Endothelial cell (in vitro differentiated cells): ENCODE results near the gene ERC2. TPM values are rescaled to one million over a fixed set of nuclear protein-coding genes. Genes with fewer than 3 reads are reported as not detected.

Source experiments
- DNase-seq: peaks from one replicate; pipeline ENCODE4 v3.0.0; 2021; ENCODE audit warnings: low spot score
- H3K27ac Mint-ChIP-seq: one replicate; pipeline ENCODE4 v1.8.0; 2021; ENCODE audit warnings: mixed read lengths, inconsistent platforms; ENCODE audit not compliant: unreplicated experiment
- H3K27me3 Mint-ChIP-seq: one replicate; pipeline ENCODE4 v1.8.0; 2021; ENCODE audit warnings: mild to moderate bottlenecking, moderate library complexity, mixed read lengths, inconsistent platforms; ENCODE audit not compliant: unreplicated experiment
- H3K36me3 Mint-ChIP-seq: one replicate; pipeline ENCODE4 v1.8.0; 2021; ENCODE audit warnings: mild to moderate bottlenecking, low read depth, mixed read lengths, inconsistent platforms; ENCODE audit not compliant: unreplicated experiment
- H3K4me1 Mint-ChIP-seq: one replicate; pipeline ENCODE4 v1.8.0; 2021; ENCODE audit warnings: mild to moderate bottlenecking, mixed read lengths, inconsistent platforms; ENCODE audit not compliant: unreplicated experiment
- H3K4me3 Mint-ChIP-seq: one replicate; pipeline ENCODE4 v1.8.0; 2021; ENCODE audit warnings: mild to moderate bottlenecking, mixed read lengths, inconsistent platforms; ENCODE audit not compliant: unreplicated experiment
- H3K9me3 Mint-ChIP-seq: one replicate; pipeline ENCODE4 v1.8.0; 2021; ENCODE audit warnings: mixed read lengths, inconsistent platforms; ENCODE audit not compliant: unreplicated experiment
- total RNA-seq: library from RNA; stranded (reverse); fragmentation: NEBNext Ultra II Directional; extraction: Animal tissue kit (Norgen Biotek cat#: 25700); gene quantifications from one replicate; pipeline ENCODE4 v1.2.1, GENCODE V29; 2021; ENCODE audit not compliant: unreplicated experiment
- TF ChIP-seq, protein P1 (sequence below): fragments of 200-600 bp; sonication (generic); IDR thresholded peaks from one replicate; pipeline ENCODE4 v1.5.0; 2021; ENCODE audit warnings: antibody characterized with exemption; ENCODE audit not compliant: unreplicated experiment

Gene ERC2
- total RNA-seq, 1 donor from 2014 or later = 20.5 TPM

DNA sequence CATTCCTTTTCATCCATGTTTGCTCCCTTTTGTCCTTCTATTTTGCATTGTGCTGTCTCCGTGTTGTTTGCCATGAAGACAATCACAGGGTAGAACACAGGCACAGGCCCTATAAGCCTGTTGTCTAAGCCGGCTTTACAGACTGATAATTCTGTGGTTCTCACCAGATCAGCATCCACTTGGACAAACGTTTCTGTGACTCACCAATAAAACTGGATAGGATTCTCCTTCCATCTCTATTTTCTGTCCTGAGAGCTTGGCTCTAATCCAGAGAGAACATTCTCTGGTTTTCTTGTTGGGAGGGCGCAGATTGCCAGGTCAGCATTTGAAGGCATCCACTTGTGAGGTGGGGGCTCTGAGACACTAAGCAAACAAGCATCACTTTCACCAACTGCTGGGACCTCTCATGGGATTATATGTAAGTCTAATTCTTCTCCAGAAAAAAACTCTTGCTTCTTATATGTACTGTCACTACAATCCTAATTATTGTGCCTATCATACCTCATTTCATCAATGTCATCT is 101.6 kb downstream of the ERC2 start:
- Mint-ChIP-seq H3K27ac (no peak overlapping the region), H3K4me1 (no peaks in the 10 kb centered on the region), H3K4me3 (no peak overlapping the region), H3K9me3 (no peaks in the 10 kb centered on the region), H3K36me3 (no peaks in the 10 kb centered on the region), H3K27me3 (peaks cover 3% of the 10 kb centered on the region)
- DNase-seq = no peak
- TF ChIP-seq, protein P1, sequence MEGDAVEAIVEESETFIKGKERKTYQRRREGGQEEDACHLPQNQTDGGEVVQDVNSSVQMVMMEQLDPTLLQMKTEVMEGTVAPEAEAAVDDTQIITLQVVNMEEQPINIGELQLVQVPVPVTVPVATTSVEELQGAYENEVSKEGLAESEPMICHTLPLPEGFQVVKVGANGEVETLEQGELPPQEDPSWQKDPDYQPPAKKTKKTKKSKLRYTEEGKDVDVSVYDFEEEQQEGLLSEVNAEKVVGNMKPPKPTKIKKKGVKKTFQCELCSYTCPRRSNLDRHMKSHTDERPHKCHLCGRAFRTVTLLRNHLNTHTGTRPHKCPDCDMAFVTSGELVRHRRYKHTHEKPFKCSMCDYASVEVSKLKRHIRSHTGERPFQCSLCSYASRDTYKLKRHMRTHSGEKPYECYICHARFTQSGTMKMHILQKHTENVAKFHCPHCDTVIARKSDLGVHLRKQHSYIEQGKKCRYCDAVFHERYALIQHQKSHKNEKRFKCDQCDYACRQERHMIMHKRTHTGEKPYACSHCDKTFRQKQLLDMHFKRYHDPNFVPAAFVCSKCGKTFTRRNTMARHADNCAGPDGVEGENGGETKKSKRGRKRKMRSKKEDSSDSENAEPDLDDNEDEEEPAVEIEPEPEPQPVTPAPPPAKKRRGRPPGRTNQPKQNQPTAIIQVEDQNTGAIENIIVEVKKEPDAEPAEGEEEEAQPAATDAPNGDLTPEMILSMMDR = no peak

DNA sequence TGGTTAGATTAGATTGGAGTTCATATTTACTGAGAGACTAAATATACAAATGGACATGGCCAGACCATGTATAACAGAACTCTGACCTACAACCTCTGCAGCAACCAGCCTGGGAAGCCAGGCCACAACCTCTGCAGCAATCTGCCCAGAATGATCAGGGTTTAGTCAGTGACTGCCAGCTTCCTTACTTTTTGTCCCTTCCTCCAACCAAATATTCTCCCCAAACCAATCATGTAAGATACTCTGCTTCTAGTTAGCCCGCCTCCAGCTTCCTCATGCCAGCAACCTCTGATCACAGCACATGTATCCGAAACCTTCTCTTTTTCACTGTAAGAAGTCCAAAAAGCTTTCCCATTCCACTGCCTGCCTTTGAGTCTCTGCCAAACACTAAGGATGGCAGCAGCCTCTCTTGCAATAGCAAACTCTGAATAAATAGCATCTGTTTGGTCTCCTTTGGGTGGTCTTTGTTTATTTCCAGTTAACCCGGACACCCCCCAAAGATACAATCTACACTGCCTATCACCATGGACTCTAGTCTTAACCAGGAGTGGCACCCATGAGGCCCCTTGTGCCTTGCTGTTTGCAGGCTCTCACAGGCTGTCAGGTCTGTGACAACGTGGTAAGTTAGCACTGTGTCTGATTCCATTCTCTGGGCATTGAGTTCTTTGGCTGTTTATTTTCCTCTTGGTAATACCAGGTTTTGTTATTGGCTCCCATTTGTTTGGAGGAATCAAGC is 102.2 kb downstream of the ERC2 start:
- DNase-seq = no peak
- Mint-ChIP-seq H3K4me3 (no peak overlapping the region), H3K27ac (no peak overlapping the region), H3K27me3 (peaks cover 3% of the 10 kb centered on the region), H3K36me3 (no peaks in the 10 kb centered on the region), H3K4me1 (no peaks in the 10 kb centered on the region), H3K9me3 (no peaks in the 10 kb centered on the region)
- TF ChIP-seq, protein P1 = no peak

DNA sequence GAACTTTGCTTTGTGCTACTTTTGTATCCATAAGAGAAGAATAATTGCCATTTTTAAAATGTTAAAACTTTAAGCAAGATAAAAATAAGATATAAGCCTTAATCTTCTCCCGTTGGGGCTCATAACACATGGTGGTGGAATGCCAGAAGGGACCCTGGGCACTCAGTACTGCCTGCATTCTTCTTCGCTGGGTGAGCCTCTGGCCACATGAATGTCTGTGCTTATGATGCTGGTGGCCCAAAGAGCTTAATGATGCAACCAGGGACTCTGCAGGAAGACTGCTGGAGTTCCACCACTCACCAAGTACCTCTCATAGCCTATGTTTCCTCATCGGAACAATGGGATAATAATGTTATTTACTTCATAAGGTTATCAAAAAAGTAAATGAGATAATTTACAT is 103.6 kb downstream of the ERC2 start:
- Mint-ChIP-seq H3K4me3 (no peak overlapping the region), H3K4me1 (no peaks in the 10 kb centered on the region), H3K27me3 (peaks cover 3% of the 10 kb centered on the region), H3K27ac (no peak overlapping the region), H3K36me3 (no peaks in the 10 kb centered on the region), H3K9me3 (no peaks in the 10 kb centered on the region)
- no peak for DNase-seq
- TF ChIP-seq, protein P1 = no peak

DNA sequence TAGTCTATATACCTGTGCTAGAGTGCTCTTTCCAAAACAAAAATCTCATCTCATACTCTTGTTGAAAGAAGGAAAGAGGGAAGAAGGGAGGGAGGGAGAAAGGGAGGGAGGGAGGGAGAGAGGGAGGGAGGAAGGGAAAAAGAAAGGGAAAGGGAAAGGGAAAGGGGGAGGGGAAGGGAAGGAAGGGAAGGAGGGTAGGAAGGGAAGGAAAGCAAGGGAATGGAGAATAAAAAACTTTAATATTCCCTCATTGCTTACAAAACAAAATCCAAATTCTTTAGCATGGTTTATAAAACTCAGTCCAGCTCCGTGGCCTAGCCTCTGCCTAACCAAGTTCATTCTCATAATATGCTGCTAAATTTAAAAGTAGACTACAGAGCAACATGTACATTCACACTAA is 104.5 kb downstream of the ERC2 start:
- Mint-ChIP-seq H3K27me3 (peaks cover 3% of the 10 kb centered on the region), H3K27ac (no peak overlapping the region), H3K36me3 (no peaks in the 10 kb centered on the region), H3K4me3 (no peak overlapping the region), H3K9me3 (no peaks in the 10 kb centered on the region), H3K4me1 (no peaks in the 10 kb centered on the region)
- TF ChIP-seq, protein P1 = no peak
- no peak for DNase-seq

DNA sequence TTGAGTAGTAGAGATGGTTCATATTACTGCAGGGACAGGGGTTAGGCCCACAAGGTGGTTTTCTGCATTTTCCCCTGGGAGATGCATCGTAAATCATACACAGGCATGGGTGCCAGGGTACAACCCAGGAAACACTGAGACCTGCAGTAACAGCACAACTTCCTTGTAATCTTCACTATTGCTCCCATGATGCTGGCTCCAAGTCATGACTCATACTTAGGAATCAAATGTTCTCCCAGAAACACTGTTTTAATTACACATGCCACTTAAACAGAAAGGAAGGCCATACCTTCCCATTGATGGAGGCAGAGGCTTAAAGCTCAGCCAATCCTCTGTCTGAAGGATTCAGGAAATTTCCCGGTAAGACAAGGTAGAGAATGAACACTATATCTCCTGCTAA is 106.5 kb downstream of the ERC2 start:
- Mint-ChIP-seq H3K27ac (no peak overlapping the region), H3K4me1 (no peaks in the 10 kb centered on the region), H3K4me3 (no peak overlapping the region), H3K27me3 (peaks cover 3% of the 10 kb centered on the region), H3K36me3 (no peaks in the 10 kb centered on the region), H3K9me3 (no peaks in the 10 kb centered on the region)
- TF ChIP-seq, protein P1 = no peak
- no peak for DNase-seq
